Loucy (cell line): ENCODE data around the gene SPDYC.
A peak's percentile ranks its signal among the peaks of the same experiment; 100 is the strongest.

ENCODE experiments used
- H2AFZ ChIP-seq: fragments of 200-600 bp; sonication (generic); 2 replicates; pipeline ENCODE4 v1.6.0; 2016; ENCODE audit warnings: antibody characterized with exemption, mild to moderate bottlenecking, low read length, moderate library complexity
- H3F3A ChIP-seq: fragments of 200-600 bp; 2 replicates; pipeline ENCODE4 v1.6.0; 2016; ENCODE audit warnings: antibody characterized with exemption, low read depth, mild to moderate bottlenecking
- H3K27me3 ChIP-seq: fragments of 200-600 bp; sonication (generic); 2 replicates; pipeline ENCODE4 v1.6.1; 2014; ENCODE audit warnings: low read length, mild to moderate bottlenecking; ENCODE audit not compliant: insufficient read depth, poor library complexity, severe bottlenecking
- H3K36me3 ChIP-seq: fragments of 200-600 bp; sonication (generic); 2 replicates; pipeline ENCODE4 v1.6.1; 2016; ENCODE audit warnings: low read length; ENCODE audit not compliant: insufficient read depth
- H3K4me1 ChIP-seq: fragments of 200-600 bp; sonication (generic); 2 replicates; pipeline ENCODE4 v1.5.1; 2014; ENCODE audit warnings: low read length, mild to moderate bottlenecking; ENCODE audit not compliant: insufficient read depth, poor library complexity, severe bottlenecking
- H3K4me2 ChIP-seq: fragments of 200-600 bp; sonication (generic); 2 replicates; pipeline ENCODE4 v1.6.0; 2014; ENCODE audit warnings: antibody characterized with exemption, low read length, low read depth, mild to moderate bottlenecking; ENCODE audit not compliant: poor library complexity, severe bottlenecking
- H3K4me3 ChIP-seq: fragments of 200-600 bp; sonication (generic); 2 replicates; pipeline ENCODE4 v1.5.1; 2014; ENCODE audit warnings: low read length, mild to moderate bottlenecking, mixed read lengths; ENCODE audit not compliant: poor library complexity, severe bottlenecking
- H3K79me2 ChIP-seq: fragments of 200-600 bp; sonication (generic); 2 replicates; pipeline ENCODE4 v1.6.1; 2014; ENCODE audit warnings: low read length; ENCODE audit not compliant: insufficient read depth
- H3K9ac ChIP-seq: fragments of 200-600 bp; sonication (generic); 2 replicates; pipeline ENCODE4 v1.6.0; 2014; ENCODE audit warnings: mild to moderate bottlenecking, low read depth, low read length, moderate library complexity; ENCODE audit not compliant: poor library complexity, severe bottlenecking
- H3K9me2 ChIP-seq: fragments of 200-600 bp; sonication (generic); replicated peaks from 2 replicates; pipeline ENCODE4 v1.6.1; 2016; ENCODE audit warnings: low read depth, low read length, mixed read lengths
- H3K9me3 ChIP-seq: fragments of 200-600 bp; sonication (generic); 2 replicates; pipeline ENCODE4 v1.6.1; 2014; ENCODE audit warnings: mild to moderate bottlenecking, antibody characterized with exemption, low read length, low read depth; ENCODE audit not compliant: insufficient read depth
- H4K20me1 ChIP-seq: fragments of 200-600 bp; sonication (generic); 2 replicates; pipeline ENCODE4 v1.6.0; 2014; ENCODE audit warnings: antibody characterized with exemption, low read length, mild to moderate bottlenecking; ENCODE audit not compliant: insufficient read depth, poor library complexity, severe bottlenecking
- EZH2phosphoT487 ChIP-seq: fragments of 200-600 bp; IDR thresholded peaks from 2 replicates; pipeline ENCODE4 v1.6.1; 2018; ENCODE audit warnings: antibody characterized with exemption, mild to moderate bottlenecking, moderate library complexity, borderline replicate concordance
- TF ChIP-seq, protein P1 (sequence below): fragments of 200-600 bp; sonication (generic); conservative IDR thresholded peaks from 2 replicates; pipeline ENCODE4 v1.5.1; 2014; ENCODE audit warnings: mild to moderate bottlenecking, antibody characterized with exemption, low read length

SPDYC gene

DNA sequence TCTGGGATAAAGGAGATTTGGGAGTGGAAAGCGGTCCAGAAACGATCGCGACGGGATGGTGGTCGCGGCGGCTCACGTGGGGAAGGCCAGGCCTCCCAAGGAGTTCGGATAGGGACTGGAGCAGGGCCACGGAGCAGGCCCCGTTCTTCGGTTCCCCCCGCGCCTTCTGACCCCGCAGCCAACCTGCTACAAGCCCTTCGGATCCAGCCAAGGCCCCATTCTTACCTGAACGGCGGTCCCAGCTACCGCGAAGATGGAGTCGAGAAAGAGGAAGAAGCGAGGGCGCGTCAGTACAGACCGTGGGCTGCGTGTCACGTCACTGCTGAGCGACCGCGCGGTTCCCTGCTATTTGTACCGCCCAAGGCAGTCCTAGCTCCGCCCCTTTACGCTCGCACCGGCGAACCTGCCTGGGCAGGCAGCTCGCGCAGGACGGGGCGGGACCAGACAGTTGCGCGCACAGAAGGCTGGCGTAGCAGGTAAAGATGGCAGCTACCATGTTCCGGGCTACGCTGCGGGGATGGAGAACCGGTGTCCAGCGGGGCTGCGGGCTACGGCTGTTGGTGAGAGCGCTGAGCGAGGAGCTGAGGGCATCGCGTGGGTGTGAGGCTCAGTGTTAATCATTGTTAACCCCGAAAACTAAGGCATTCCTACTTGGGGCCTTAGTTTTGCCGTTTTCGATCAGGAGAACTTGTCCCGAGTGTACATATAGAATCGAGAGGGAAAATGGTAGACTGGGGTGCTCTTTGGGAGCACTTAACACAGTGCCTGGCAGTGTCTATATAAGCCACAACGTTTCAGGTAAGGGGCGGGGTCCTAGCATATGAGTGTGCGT is 48.0 kb upstream of the SPDYC start, which contains the start of the genes FAU and MRPL49:
Gene FAU, minus strand, starts transcription at position 270 of the 832 bp plus-strand sequence. CDS start 321 bp downstream, outside the sequence.
Gene MRPL49, plus strand, starts transcription at position 457 of the 832 bp plus-strand sequence. Its CDS starts 26 bp downstream, at position 483.
- H3K9me2 ChIP-seq, result no peaks in the 10 kb centered on the region
- H3F3A ChIP-seq, result peaks cover 4% of the 10 kb centered on the region
- H2AFZ ChIP-seq, result peak within 1 kb of the TSS; percentile 82
- H3K4me3 ChIP-seq, result peak within 1 kb of the TSS; percentile 92
- peaks cover 65% of the 10 kb centered on the region for H3K79me2 ChIP-seq
- peak within 1 kb of the TSS; percentile 96 for H3K9ac ChIP-seq
- peaks cover 24% of the 10 kb centered on the region for H3K4me1 ChIP-seq
- peaks cover 24% of the 10 kb centered on the region for H4K20me1 ChIP-seq
- peaks cover 32% of the 10 kb centered on the region; the same call in 1 of the 2 replicates for H3K36me3 ChIP-seq
- H3K9me3 ChIP-seq, result no peaks in the 10 kb centered on the region
- no peak for TF ChIP-seq EZH2phosphoT487
- TF ChIP-seq, protein P1, sequence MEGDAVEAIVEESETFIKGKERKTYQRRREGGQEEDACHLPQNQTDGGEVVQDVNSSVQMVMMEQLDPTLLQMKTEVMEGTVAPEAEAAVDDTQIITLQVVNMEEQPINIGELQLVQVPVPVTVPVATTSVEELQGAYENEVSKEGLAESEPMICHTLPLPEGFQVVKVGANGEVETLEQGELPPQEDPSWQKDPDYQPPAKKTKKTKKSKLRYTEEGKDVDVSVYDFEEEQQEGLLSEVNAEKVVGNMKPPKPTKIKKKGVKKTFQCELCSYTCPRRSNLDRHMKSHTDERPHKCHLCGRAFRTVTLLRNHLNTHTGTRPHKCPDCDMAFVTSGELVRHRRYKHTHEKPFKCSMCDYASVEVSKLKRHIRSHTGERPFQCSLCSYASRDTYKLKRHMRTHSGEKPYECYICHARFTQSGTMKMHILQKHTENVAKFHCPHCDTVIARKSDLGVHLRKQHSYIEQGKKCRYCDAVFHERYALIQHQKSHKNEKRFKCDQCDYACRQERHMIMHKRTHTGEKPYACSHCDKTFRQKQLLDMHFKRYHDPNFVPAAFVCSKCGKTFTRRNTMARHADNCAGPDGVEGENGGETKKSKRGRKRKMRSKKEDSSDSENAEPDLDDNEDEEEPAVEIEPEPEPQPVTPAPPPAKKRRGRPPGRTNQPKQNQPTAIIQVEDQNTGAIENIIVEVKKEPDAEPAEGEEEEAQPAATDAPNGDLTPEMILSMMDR, result no peak
- H3K27me3 ChIP-seq, result no peaks in the 10 kb centered on the region
- peak within 1 kb of the TSS; percentile 99 for H3K4me2 ChIP-seq

DNA sequence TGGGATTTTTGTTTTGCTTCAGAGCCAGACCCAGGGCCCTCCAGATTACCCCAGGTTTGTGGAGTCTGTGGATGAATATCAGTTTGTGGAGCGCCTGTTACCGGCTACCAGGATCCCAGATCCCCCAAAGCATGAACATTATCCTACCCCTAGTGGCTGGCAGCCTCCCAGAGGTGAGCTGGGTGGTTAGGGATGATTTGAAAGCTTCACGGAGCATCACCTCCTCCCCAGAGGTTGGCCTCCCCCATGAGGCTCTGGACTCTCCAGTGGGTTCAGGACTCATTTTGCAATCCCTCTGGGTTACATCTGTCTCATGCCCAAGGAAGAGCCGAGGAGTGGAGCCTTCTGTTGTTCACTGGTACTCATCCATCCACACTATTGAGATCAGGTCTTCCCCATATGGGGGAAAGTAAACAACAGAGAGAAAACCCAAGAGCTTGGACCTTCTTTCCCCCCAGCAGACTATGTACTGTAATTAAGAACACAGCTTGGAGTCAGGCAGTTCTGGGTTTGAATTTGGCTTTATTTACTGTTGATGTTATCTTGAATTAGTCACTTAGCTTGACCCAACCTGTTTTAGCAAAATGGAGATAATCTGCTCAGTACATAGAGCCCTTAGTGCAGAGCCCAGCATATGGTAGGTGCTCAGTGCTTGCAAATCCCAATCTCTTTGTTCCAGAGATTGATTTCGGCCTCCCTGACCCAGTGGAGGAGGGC is 45.4 kb upstream of the SPDYC start:
- Histone ChIP-seq H3F3A (no peaks in the 10 kb centered on the region), H3K36me3 (peaks cover 50% of the 10 kb centered on the region), H3K4me1 (peaks cover 23% of the 10 kb centered on the region)

More for the DNA sequence above, 45.4 kb upstream of the SPDYC start:
- H3K9me2 ChIP-seq, result no peaks in the 10 kb centered on the region
- no peak overlapping the region for H2AFZ ChIP-seq
- no peaks in the 10 kb centered on the region for H3K9me3 ChIP-seq
- no peak overlapping the region for H3K9ac ChIP-seq
- H3K27me3 ChIP-seq, result no peaks in the 10 kb centered on the region
- no peak overlapping the region for H3K4me3 ChIP-seq
- H3K79me2 ChIP-seq, result peaks cover 53% of the 10 kb centered on the region
- TF ChIP-seq, protein P1, result no peak
- no peak for TF ChIP-seq EZH2phosphoT487
- H3K4me2 ChIP-seq, result no peak overlapping the region
- H4K20me1 ChIP-seq, result peaks cover 21% of the 10 kb centered on the region
